H1 (cell line): ENCODE data around the gene PRIMPOL. TPM values are rescaled to one million over a fixed set of nuclear protein-coding genes. Genes with fewer than 3 reads are reported as not detected.

Source experiments
- CTCF ChIA-PET: fragments of 300-600 bp; sonication (Branson Sonifier 250); formaldehyde crosslinking; loops from one replicate; lab custom pipeline; 2021; ENCODE audit not compliant: partially characterized antibody; lab: Charles Lee
- POLR2A ChIA-PET: fragments of 300-600 bp; sonication (Branson Sonifier 250); formaldehyde crosslinking; loops from one replicate; lab custom pipeline; 2021; ENCODE audit warnings: inconsistent platforms; ENCODE audit not compliant: partially characterized antibody; lab: Charles Lee
- DNase-seq, 2 experiments: peaks; one replicate each; pipeline versions ENCODE4 v3.0.0 to v3.0.0-alpha.2; 2010 to 2022; ENCODE audit warnings: low spot score in 2 of 2, low read depth in 1 of 2, mixed read lengths in 1 of 2
- FAIRE-seq: peaks from 2 replicates; lab custom pipeline; 2011; peaks lifted over from hg19 to GRCh38; lab: Jason Lieb, UNC
- H2AFZ ChIP-seq: 2 replicates; pipeline ENCODE4 v1.8.1; 2012; ENCODE audit warnings: low read length, inconsistent platforms
- H2AK5ac ChIP-seq: 2 replicates; pipeline ENCODE4 v1.6.1; 2013; ENCODE audit warnings: low read depth, low read length
- H2BK120ac ChIP-seq: replicated peaks from 2 replicates; pipeline ENCODE3; 2013; ENCODE audit warnings: low read depth, low read length, inconsistent platforms
- H2BK12ac ChIP-seq: 2 replicates; pipeline ENCODE4 v1.6.1; 2013; ENCODE audit warnings: low read depth, low read length
- H2BK15ac ChIP-seq: 2 replicates; pipeline ENCODE4 v1.6.1; 2013; ENCODE audit warnings: low read length
- H2BK20ac ChIP-seq: 2 replicates; pipeline ENCODE4 v1.6.1; 2013; ENCODE audit warnings: low read length
- H2BK5ac ChIP-seq: 2 replicates; pipeline ENCODE4 v1.6.1; 2013; ENCODE audit warnings: low read depth, low read length
- H3K14ac ChIP-seq: 2 replicates; pipeline ENCODE4 v1.6.1; 2013; ENCODE audit warnings: inconsistent platforms; ENCODE audit not compliant: insufficient read length
- H3K18ac ChIP-seq: 2 replicates; pipeline ENCODE4 v1.6.1; 2013; ENCODE audit warnings: low read length; ENCODE audit errors: extremely low read depth
- H3K23ac ChIP-seq: 2 replicates; pipeline ENCODE4 v1.6.1; 2013; ENCODE audit warnings: inconsistent platforms; ENCODE audit not compliant: insufficient read length
- H3K23me2 ChIP-seq: 2 replicates; pipeline ENCODE4 v1.6.1; 2013; ENCODE audit warnings: low read depth, low read length
- H3K27ac ChIP-seq: 2 replicates; pipeline ENCODE4 v1.6.1; 2011; ENCODE audit warnings: low read depth, low read length, inconsistent platforms
- H3K27me3 ChIP-seq, 4 experiments: replicated peaks in 1 of 4; 1 replicate in 1 of 4; 2 replicates in 3 of 4; pipeline versions ENCODE4 v1.6.1 to v1.8.1; 2011 to 2013; ENCODE audit warnings: low read length in 3 of 4, mild to moderate bottlenecking in 3 of 4, inconsistent platforms in 2 of 4, mixed read lengths in 2 of 4, moderate library complexity in 1 of 4; ENCODE audit not compliant: control insufficient read depth in 3 of 4, insufficient read depth in 3 of 4; ENCODE audit errors: extremely low read depth in 1 of 4
- H3K36me3 ChIP-seq, 4 experiments: 2 replicates each; pipeline versions ENCODE4 v1.6.1 to v1.8.1; 2011 to 2013; ENCODE audit warnings: mild to moderate bottlenecking in 4 of 4, low read length in 3 of 4, moderate library complexity in 2 of 4, control low read depth in 1 of 4, inconsistent platforms in 1 of 4; ENCODE audit not compliant: insufficient read depth in 4 of 4, control insufficient read depth in 2 of 4
- H3K4ac ChIP-seq: replicated peaks from 2 replicates; pipeline ENCODE3; 2013; ENCODE audit warnings: low read length, low read depth, mixed read lengths, inconsistent platforms; ENCODE audit not compliant: insufficient read length
- H3K4me1 ChIP-seq, 4 experiments: replicated peaks in 1 of 4; 1 replicate in 1 of 4; 2 replicates in 3 of 4; pipeline versions ENCODE4 v1.6.1 to v1.8.1; 2011 to 2013; ENCODE audit warnings: low read length in 3 of 4, inconsistent platforms in 2 of 4, mixed read lengths in 1 of 4; ENCODE audit not compliant: insufficient read depth in 4 of 4, control insufficient read depth in 3 of 4
- H3K4me2 ChIP-seq, 2 experiments: 2 replicates each; pipeline versions ENCODE4 v1.6.1 to v1.8.1; 2011 to 2013; ENCODE audit warnings: low read depth in 2 of 2, low read length in 2 of 2, control low read depth in 1 of 2, inconsistent platforms in 1 of 2, mild to moderate bottlenecking in 1 of 2; ENCODE audit not compliant: insufficient read depth in 1 of 2
- H3K4me3 ChIP-seq, 4 experiments: fragments of 200-600, 300-600 bp in 1 of 4; sonication (generic), shearing (Covaris generic), sonication (Bioruptor Twin) in 1 of 4; 2 replicates each; pipeline versions ENCODE4 v1.5.1 to v1.8.1; 2011 to 2016; ENCODE audit warnings: low read length in 4 of 4, low read depth in 3 of 4, control low read depth in 2 of 4, inconsistent platforms in 2 of 4, mild to moderate bottlenecking in 2 of 4, mixed read lengths in 1 of 4, moderate library complexity in 1 of 4; ENCODE audit not compliant: insufficient read depth in 2 of 4; ENCODE audit errors: extremely low read depth in 1 of 4
- H3K56ac ChIP-seq: replicated peaks from 2 replicates; pipeline ENCODE3; 2013; ENCODE audit warnings: low read depth, mild to moderate bottlenecking, mixed read lengths, low read length, inconsistent platforms; ENCODE audit not compliant: insufficient read length
- H3K79me1 ChIP-seq: 2 replicates; pipeline ENCODE4 v1.6.1; 2013; ENCODE audit warnings: low read depth, low read length, control low read depth
- H3K79me2 ChIP-seq, 2 experiments: 2 replicates each; pipeline versions ENCODE4 v1.6.1 to v1.8.1; 2012 to 2013; ENCODE audit warnings: low read length in 2 of 2, mild to moderate bottlenecking in 2 of 2, inconsistent platforms in 1 of 2; ENCODE audit not compliant: insufficient read depth in 2 of 2, control insufficient read depth in 1 of 2
- H3K9ac ChIP-seq, 4 experiments: replicated peaks in 1 of 4; 1 replicate in 1 of 4; 2 replicates in 3 of 4; pipeline versions ENCODE4 v1.6.1 to v1.8.1; 2011 to 2013; ENCODE audit warnings: low read depth in 3 of 4, low read length in 3 of 4, control low read depth in 2 of 4, mild to moderate bottlenecking in 2 of 4, moderate library complexity in 2 of 4, inconsistent platforms in 1 of 4; ENCODE audit errors: extremely low read depth in 1 of 4
- H3K9me3 ChIP-seq, 2 experiments: 2 replicates each; pipeline versions ENCODE4 v1.6.1 to v1.8.1; 2012 to 2013; ENCODE audit warnings: mild to moderate bottlenecking in 2 of 2, moderate library complexity in 2 of 2, control low read depth in 1 of 2, inconsistent platforms in 1 of 2, low read depth in 1 of 2, low read length in 1 of 2, mixed read lengths in 1 of 2; ENCODE audit not compliant: insufficient read depth in 2 of 2
- H4K20me1 ChIP-seq, 2 experiments: replicated peaks in 1 of 2; 2 replicates each; pipeline versions ENCODE3 to v1.8.1; 2011 to 2013; ENCODE audit warnings: inconsistent platforms in 2 of 2, low read length in 2 of 2, mild to moderate bottlenecking in 1 of 2; ENCODE audit not compliant: insufficient read depth in 2 of 2, control insufficient read depth in 1 of 2
- H4K5ac ChIP-seq: 2 replicates; pipeline ENCODE4 v1.6.1; 2013; ENCODE audit warnings: low read length, low read depth, mixed read lengths, inconsistent platforms; ENCODE audit not compliant: insufficient read length
- H4K8ac ChIP-seq: 2 replicates; pipeline ENCODE4 v1.8.0; 2013; ENCODE audit warnings: mild to moderate bottlenecking, moderate library complexity, low read length, inconsistent platforms; ENCODE audit not compliant: insufficient read depth; ENCODE audit errors: extremely low read depth
- H4K91ac ChIP-seq: replicated peaks from 2 replicates; pipeline ENCODE3; 2013; ENCODE audit warnings: low read length, mixed read lengths, inconsistent platforms; ENCODE audit not compliant: insufficient read length
- CBX5 ChIP-seq: fragments of 300-800, 300-1000 bp; sonication (generic); IDR thresholded peaks from 2 replicates; pipeline ENCODE4 v1.7.1; 2016; ENCODE audit warnings: antibody characterized with exemption, low read length, low read depth
- CHD1 ChIP-seq: IDR thresholded peaks from 2 replicates; pipeline ENCODE4 v1.6.1; 2012; ENCODE audit warnings: low read depth, low read length, improper control_type of control experiment
- WGBS, 2 experiments: shearing (Covaris generic) in 1 of 2; methylation state at CpG; one replicate each; pipeline versions ENCODE4 v1.1.6 to v1.1.7; 2013 to 2015; ENCODE audit warnings: low lambda C conversion rate in 2 of 2, mixed read lengths in 2 of 2, inconsistent platforms in 1 of 2, low coverage in 1 of 2, missing lambda C conversion rate in 1 of 2; ENCODE audit not compliant: insufficient replicate concordance in 2 of 2, insufficient coverage in 1 of 2, insufficient read length in 1 of 2; ENCODE audit errors: extremely low coverage in 1 of 2, missing lambda C conversion rate in 1 of 2; 5-methylcytosine and 5-hydroxymethylcytosine counted together
- polyA plus RNA-seq, 7 experiments: library from polyadenylated mRNA; depleted of rRNA in 3 of 7; stranded (reverse) in 5 of 7; unstranded in 2 of 7; fragments of >200 nt in 5 of 7; fragments of 200-250 nt in 2 of 7; gene quantifications; 1 replicate in 5 of 7; 2 replicates in 1 of 7; 4 replicates in 1 of 7; pipeline versions ENCODE4 v1.2.1 to v1.2.3, GENCODE V29; 2011 to 2013; ENCODE audit warnings: missing spikeins in 2 of 7, mixed read lengths in 2 of 7
- total RNA-seq: library from RNA; stranded (reverse); fragmentation: NEBNext Ultra II Directional; extraction: Animal tissue kit (Norgen Biotek cat#: 25700); gene quantifications from 2 replicates; pipeline ENCODE4 v1.2.1, GENCODE V29; 2021

Gene PRIMPOL
- total and polyA plus RNA-seq, 2 of the 8 experiments (the other 6 are each of a cell fraction or from before 2014, with no cell fraction given): 4.4 to 6.7 TPM

- Histone ChIP-seq H3K27ac (no peak overlapping the region), H3K9ac (no peak overlapping the region), H2BK15ac (no peak overlapping the region), H4K8ac (no peak overlapping the region), H2BK20ac (no peak overlapping the region), H3K23me2 (no peaks in the 10 kb centered on the region), H3K4me2 (no peak overlapping the region), H3K36me3 (peaks cover 0 to 3% (median 0%) of the 10 kb centered on the region in 4 experiments; a peak in 1 of 8 replicates), H3K23ac (no peak overlapping the region), H2AK5ac (no peak overlapping the region), H4K5ac (no peak overlapping the region), H3K4me1 (peaks cover 0 to 5% (median 1%) of the 10 kb centered on the region in 4 experiments; a peak in 4 of 7 replicates), H3K4ac (no peak overlapping the region), H3K9me3 (no peaks in the 10 kb centered on the region), H2BK12ac (no peak overlapping the region), H3K79me2 (no peaks in the 10 kb centered on the region), H3K27me3 (no peaks in the 10 kb centered on the region), H3K79me1 (no peaks in the 10 kb centered on the region), H4K91ac (no peak overlapping the region), H4K20me1 (peaks cover 0 to 1% of the 10 kb centered on the region in 2 experiments), H3K4me3 (no peak overlapping the region), H2BK120ac (no peak overlapping the region), H3K14ac (no peak overlapping the region), H2AFZ (no peak overlapping the region), H3K18ac (no peak overlapping the region), H2BK5ac (no peak overlapping the region), H3K56ac (no peak overlapping the region)
- CTCF ChIA-PET: interaction anchor here (1.2 kb wide), 2 partner anchors 15 to 27 kb away, joined by 4 read pairs; no protein-coding TSS in a partner anchor
- no peak for FAIRE-seq
- POLR2A ChIA-PET: interaction anchor here (2.5 kb wide), 1 partner anchor 9 kb away, joined by 8 read pairs; no protein-coding TSS in a partner anchor
- TF ChIP-seq CHD1: no peak
- TF ChIP-seq CBX5: no peak
- DNase-seq: no peak
- 91% methylated on average over 3 of the region's 3 CpGs; no CpG with 5 or more reads in 1 of the 2 experiments for WGBS, 2 experiments
Observed at GRCh38 chr4:184657144-184657543, 7.6 kb downstream of the PRIMPOL start.
